RWPE1 (cell line): ENCODE results near the gene RASL12.
"Not testable (repeated sequence)": the region's sequence is repeated elsewhere in the genome, so short reads cannot be mapped to it uniquely, and the experiment has no call there.

Experiments used
- CTCF ChIA-PET: fragments of 350-600 bp; sonication (Branson Sonifier 250); formaldehyde crosslinking; extraction: SDS; loops from one replicate; lab custom pipeline; 2021; lab: Yijun Ruan, JAX
- POLR2A ChIA-PET: fragments of 400-600 bp; formaldehyde crosslinking; extraction: SDS; loops from one replicate; lab custom pipeline; 2020; ENCODE audit warnings: antibody characterized with exemption; ENCODE audit not compliant: low non-redundant PET; lab: Yijun Ruan, JAX
- DNase-seq: peaks from one replicate; pipeline ENCODE4 v3.0.0; 2012; ENCODE audit warnings: low spot score
- H3K27ac ChIP-seq: fragments of 450-650 bp; 2 replicates; pipeline ENCODE4 v1.5.1; 2017
- CTCF ChIP-seq: fragments of 450-650 bp; conservative IDR thresholded peaks from 2 replicates; pipeline ENCODE4 v1.5.1; 2017; ENCODE audit warnings: low read depth, mild to moderate bottlenecking

RASL12 gene

GRCh38 chr15:65097651-65098263 is 30.0 kb upstream of the RASL12 start:
- no peak for TF ChIP-seq CTCF
- POLR2A ChIA-PET = no interaction called here

GRCh38 chr15:65096481-65097385 is 28.9 kb upstream of the RASL12 start:
- H3K27ac ChIP-seq = no peak overlapping the region
- TF ChIP-seq CTCF = no peak
- DNase-seq = no peak
- POLR2A ChIA-PET = no interaction called here
- CTCF ChIA-PET = no interaction called here

More at GRCh38 chr15:65097651-65098263, 30.0 kb upstream of the RASL12 start:
- CTCF ChIA-PET = no interaction called here
- no peak for DNase-seq
- H3K27ac ChIP-seq = no peak overlapping the region

GRCh38 chr15:65095747-65096104 is 27.9 kb upstream of the RASL12 start:
- H3K27ac ChIP-seq = no peak overlapping the region
- ChIA-PET CTCF (interaction anchor here (0.6 kb wide), 1 partner anchor 244 kb away, joined by 3 read pairs; no protein-coding TSS in a partner anchor), POLR2A (no interaction called here)
- no peak for TF ChIP-seq CTCF
- no peak for DNase-seq

- DNase-seq = no peak
- no peak overlapping the region for H3K27ac ChIP-seq
- CTCF ChIA-PET = interaction anchor here (0.6 kb wide), 1 partner anchor 244 kb away, joined by 3 read pairs; no protein-coding TSS in a partner anchor
- POLR2A ChIA-PET = no interaction called here
- no peak for TF ChIP-seq CTCF
Observed at GRCh38 chr15:65095011-65095746, 27.4 kb upstream of the RASL12 start.

- TF ChIP-seq CTCF = no peak
- H3K27ac ChIP-seq = no peak overlapping the region
- CTCF ChIA-PET = interaction anchor here (0.6 kb wide), 1 partner anchor 775 kb away, joined by 3 read pairs; no protein-coding TSS in a partner anchor
- POLR2A ChIA-PET = no interaction called here
- no peak for DNase-seq
Observed at GRCh38 chr15:65094294-65094995, 26.7 kb upstream of the RASL12 start.

GRCh38 chr15:65093793-65094170 is 26.0 kb upstream of the RASL12 start:
- POLR2A ChIA-PET, DNase-seq, CTCF ChIA-PET, H3K27ac ChIP-seq: not testable (repeated sequence)
